ENCODE results near the gene BAZ2B.

DNA sequence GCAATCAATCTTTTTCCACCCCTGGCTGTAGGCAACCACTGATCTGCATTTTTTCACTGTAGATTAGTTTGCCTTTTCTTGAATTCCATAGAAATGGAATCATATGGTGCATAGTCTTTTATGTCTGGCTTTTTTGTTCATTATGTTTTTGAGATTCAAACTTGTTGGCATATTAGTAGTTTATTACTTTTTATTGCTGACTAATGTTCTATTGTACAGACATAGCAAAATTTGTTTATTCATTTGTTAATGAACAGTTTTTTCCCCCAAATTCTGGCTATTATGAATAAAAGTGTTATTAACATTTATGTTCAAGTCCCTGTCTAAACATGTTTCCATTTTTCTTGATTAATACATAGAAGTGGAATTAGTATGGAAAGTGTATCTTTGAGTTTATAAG lies 308.4 kb downstream of the BAZ2B start:
- TF ChIP-seq, protein P1, sequence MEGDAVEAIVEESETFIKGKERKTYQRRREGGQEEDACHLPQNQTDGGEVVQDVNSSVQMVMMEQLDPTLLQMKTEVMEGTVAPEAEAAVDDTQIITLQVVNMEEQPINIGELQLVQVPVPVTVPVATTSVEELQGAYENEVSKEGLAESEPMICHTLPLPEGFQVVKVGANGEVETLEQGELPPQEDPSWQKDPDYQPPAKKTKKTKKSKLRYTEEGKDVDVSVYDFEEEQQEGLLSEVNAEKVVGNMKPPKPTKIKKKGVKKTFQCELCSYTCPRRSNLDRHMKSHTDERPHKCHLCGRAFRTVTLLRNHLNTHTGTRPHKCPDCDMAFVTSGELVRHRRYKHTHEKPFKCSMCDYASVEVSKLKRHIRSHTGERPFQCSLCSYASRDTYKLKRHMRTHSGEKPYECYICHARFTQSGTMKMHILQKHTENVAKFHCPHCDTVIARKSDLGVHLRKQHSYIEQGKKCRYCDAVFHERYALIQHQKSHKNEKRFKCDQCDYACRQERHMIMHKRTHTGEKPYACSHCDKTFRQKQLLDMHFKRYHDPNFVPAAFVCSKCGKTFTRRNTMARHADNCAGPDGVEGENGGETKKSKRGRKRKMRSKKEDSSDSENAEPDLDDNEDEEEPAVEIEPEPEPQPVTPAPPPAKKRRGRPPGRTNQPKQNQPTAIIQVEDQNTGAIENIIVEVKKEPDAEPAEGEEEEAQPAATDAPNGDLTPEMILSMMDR (IDR thresholded peaks at IDR 0.05) = no peak
- TF ChIP-seq EP300 (IDR thresholded peaks at IDR 0.05) = no peak

Measured in sigmoid colon (tissue), 4 donors.